Anterior cingulate cortex (tissue), 58 donors: ENCODE measurements around the gene LZTS3.
"Not testable (repeated sequence)": the region's sequence is repeated elsewhere in the genome, so short reads cannot be mapped to it uniquely, and the experiment has no call there.

Experiments
- DNase-seq, 58 donors: peaks; one replicate each; lab custom pipeline; 2025; lab: John Stamatoyannopoulos, UW

The LZTS3 gene

GRCh38 chr20:3172933-3173609, at the start of gene LZTS3:
TSS of gene LZTS3 (minus strand) at chr20:3173549. CDS start at chr20:3167163, 6,386 bp downstream.
- DNase-seq = peak in 51 of 58 donors; percentile 33 to 87 (median 73)

DNA sequence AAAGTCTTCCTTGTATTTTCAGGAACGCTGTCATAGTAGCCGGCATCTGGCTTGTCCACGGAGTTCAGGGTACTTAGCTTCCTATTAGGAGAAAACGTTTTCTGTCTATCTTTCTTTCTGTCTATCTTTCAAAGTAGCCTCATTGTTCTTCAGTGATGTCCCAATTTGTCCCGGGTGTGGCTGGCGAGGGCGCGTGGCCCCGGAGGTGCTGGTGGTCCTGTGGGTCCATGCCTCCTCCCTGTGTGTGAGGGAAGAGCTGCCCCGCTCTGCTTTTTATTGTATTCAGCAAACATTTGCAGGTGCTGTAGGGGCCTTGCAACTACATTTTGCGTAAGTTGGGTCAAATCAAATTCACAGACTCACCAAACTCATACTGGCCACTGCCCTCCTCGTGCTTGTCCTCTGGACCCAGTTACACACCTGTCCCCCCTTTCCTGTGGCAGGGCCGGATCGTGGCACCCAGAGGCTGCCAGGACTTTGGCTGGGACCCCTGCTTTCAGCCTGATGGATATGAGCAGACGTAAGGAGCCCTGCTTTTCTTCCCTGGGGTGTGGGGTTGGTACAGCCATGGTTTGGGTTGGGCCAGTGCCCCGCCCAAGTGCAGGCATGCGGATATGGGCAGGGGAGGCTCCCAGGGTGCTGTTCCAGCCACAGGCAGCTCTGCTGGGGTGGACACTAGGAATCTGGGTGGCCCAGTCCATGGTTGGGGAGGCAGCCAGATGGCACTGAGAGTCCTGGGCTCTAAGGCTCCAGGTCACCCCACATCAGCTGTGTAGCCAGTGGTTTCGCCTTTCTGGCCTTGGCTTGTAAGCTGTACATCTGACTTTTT, 48.3 kb upstream of the LZTS3 start:
- DNase-seq = no peak

GRCh38 chr20:3218307-3218988, 45.1 kb upstream of the LZTS3 start:
- DNase-seq = peak in 20 of 58 donors; percentile 5 to 37 (median 18)

DNA sequence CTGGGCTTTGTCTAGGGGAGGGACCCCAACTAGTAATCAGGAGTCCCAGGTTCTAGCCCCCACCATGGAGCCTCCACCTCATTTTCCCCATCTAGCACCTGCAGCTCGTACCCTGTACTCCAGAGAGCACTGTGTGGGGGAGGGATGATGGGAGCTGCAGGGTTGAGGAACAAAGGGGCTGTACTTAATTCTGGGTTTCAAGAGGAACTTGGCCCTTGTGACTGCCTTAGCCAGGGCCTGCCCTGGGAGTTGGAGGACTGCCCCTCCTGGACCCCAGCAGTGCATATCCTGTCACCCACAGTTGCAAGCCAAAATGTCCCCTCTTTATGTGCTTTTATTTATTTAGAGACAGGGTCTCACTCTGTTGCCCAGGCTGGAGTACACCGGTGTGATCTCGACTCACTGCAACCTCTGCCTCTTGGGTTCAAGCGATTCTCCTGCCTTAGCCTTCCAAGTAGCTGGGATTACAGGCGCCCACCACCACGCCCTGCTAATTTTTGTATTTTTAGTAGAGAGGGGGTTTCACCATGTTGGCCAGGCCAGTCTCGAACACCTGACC, 42.1 kb upstream of the LZTS3 start:
- DNase-seq = not testable (repeated sequence)

DNA sequence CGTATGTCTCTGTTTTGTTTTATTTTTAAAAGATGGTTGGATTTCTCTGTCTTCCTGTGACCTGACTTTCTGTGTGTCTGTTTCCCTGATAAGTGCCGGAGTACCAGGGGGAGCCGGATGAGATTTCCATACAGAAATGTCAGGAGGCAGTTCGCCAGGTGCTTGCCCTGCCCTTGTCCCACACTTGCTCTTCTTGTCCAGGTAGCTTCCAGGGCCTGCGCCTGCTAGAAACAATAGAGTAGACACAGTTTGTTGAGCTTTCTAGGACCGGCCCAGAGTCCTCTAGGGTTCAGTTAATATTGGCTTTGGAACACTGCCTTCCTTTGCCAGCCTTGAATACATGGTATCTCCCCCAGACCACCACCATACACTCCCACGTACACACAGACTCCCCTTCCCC, 39.9 kb upstream of the LZTS3 start:
- DNase-seq = no peak

GRCh38 chr20:3210346-3210745, 37.0 kb upstream of the LZTS3 start:
- no peak for DNase-seq

GRCh38 chr20:3209946-3210317, 36.6 kb upstream of the LZTS3 start:
- DNase-seq = peak in 1 of 58 donors; percentile 12

DNA sequence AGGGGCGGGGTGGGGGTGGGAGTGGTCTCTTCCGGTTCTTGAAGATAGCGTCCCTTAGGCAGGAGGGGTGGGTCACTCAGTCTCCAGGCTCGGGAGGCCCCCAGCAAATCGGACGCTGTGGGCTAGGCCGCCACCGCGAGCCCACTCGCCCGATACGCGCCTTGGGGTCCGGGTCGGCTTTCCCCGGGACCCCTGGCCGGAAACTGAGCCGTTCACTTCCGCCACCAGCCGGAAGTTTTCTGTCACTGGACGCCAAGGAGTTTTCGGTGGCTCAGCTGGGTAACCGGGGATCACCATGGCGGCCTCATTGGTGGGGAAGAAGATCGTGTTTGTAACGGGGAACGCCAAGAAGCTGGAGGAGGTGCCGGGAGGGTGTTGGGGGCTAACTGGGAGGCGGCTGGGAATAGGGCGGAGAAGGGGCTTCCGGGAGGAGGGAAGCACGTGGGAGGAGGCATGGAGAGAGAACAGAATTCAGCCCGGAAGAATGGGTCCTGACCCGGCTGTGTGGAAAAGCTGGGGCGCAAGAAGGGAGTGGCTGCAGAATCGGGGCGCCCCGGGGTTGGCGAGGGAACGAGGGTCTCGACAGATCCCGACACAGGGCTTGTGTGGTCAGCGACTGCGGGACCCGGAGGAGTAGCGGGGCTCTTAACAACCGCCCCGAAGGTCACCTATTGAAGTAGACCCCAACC, 36.1 kb upstream of the LZTS3 start, which contains the start of gene ITPA:
ITPA (plus strand) TSS at position 242 of the 689 bp plus-strand sequence; CDS start at position 296, 54 bp downstream.
- peak in 50 of 58 donors; percentile 12 to 76 (median 46) for DNase-seq

- peak in 1 of 58 donors; percentile 52 for DNase-seq
These were observed 35.5 kb upstream of the LZTS3 start for GRCh38 chr20:3208786-3209256.

DNA sequence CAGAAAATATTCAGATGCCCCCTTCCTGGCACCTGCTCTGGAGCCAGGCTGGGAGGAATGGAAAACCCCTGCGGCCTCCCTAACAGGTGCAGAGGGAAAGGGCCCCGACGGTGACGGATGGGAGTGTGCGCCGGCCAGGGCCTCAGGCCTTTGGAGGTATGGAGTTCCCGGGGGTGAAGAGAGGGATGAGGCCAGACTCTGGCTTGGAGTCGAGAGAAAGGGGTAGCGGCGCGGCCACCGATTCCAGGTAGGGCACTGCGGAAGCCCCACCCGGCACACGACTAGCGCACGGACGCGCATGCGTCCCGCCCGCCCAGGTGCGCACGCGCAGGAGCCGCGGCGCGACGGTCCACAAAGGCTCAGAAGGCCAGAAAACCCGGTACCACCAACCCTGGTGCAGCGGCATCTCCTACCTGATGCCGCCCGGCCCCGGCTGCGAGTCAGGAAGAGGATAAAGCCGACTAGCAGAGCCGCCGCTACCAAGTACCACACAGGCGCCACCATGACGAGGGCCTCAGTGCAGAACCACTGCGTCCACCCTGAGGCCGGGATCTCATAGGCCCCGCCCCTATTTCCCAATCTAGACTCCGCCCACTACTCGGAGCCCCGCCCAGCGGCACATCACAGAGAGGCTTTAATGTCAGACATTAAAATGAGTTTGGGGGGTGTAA, 30.9 kb upstream of the LZTS3 start, which contains the start of gene DDRGK1:
DDRGK1 (minus strand) TSS at position 559 of the 671 bp plus-strand sequence; CDS start at position 504, 55 bp downstream.
- peak in 57 of 58 donors; percentile 48 to 94 (median 86) for DNase-seq

DNA sequence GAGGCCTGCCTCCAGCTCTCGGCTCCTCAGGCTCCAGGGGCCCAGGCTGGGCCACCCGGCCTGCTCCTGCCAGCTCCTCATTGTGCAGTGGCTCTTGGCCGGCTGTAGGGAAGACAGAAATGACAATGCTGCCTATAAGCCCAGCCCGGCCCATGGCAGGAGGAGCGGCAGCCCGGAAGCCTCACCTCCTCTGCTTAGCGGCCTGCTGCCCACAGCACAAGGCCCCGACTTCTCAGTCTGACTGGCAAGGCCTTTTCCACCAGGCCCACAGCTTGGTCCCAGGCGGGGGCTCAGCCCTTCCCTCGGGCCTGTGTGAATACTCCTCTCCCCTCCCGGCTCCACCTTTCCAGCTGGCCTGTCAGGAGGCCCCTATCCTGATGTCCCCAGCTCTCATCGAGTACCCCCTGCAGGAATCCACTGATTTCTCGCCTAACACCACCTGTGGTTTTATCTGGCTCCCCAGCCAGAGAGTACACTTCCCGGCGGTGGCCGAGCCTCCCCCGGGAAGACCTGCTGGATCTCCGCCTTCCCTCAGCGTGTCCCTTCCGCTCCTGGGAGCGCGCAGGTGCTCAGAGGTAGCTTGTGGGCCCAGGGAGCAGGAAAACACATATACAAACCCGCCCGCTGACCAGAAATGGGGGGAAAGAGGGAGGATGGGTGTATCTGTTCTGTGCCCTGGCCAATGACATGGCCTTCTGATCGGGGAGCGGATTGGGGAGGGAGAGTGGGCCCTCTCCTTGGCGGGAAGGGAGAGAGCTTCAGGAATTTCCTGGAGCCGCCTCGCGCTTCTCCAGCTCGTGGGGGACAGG, 30.2 kb upstream of the LZTS3 start:
- DNase-seq = peak in 8 of 58 donors; percentile 12 to 53 (median 30)

DNA sequence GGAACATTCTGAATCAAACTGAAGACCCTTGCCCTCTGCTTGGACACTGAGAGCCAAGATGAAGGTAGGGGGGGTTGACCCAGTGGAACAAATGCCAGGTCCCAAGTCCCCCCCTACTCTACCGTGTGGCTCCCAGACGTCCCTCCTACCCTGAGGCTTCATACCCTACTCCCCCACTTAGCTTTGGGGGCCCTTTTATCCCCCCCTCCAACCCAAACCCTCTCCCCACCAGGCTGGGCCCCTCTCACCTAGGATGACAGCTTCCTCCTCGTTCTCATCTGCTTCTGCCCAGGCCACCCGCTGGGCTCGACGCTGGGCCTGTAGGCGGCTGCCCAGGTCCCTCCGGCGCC, 29.6 kb upstream of the LZTS3 start:
- DNase-seq = no peak

DNA sequence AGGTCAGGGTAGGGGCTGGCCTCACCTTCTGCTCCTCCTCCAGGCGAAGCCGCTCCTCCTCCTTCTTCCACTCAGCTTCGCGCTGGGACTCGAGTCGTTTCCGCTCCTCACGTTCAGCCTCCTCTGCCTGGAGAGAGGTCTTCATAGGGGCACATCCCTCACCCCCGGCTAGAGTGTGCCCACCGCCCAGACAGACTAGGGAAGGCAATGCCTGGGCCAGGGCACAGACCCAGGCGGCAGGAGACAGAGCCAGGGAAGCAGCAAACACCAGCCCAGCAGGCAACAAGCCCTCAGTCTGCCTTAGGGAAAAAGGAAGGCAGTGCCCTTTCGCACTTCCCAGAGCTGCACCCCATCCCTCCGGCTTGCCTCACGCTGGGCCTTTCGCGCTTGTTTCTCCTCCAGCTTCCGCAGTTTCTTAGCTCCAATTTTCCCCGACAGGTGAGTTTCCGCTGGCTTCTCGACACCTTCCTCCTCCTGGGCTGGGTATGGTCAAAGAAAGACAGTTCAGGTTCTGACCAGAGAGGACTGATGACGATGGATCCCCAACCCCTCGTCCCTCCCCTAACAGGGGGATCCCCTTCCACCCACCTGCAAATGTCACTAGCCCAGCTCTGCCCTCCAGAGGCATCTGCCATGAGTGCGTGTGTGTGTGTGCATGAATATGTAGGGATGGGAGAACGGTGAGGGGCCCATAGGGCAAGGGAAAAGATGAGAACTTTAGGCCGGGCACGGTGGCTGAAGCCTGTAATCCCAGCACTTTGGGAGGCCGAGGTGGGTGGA, 26.8 kb upstream of the LZTS3 start:
- no peak for DNase-seq

DNA sequence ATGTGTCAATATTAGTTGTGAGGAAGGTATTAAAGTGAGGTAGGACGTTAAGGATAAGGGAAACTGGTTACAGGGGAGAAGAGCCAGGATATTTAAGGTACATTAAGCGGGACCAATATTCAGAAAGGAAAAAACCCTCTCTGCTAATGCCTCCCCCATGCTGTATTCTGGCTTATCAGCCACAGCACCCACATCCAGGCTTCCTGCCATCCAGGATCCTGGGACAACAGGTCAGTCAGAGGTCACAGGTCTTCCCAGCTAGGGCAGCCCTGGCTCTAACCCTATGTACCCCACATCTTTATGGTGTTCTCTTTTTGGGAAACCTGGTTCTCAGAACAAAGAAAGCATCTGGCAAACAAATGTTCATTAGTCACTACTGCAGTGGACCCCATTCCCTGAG, 25.9 kb upstream of the LZTS3 start:
- DNase-seq = no peak

DNA sequence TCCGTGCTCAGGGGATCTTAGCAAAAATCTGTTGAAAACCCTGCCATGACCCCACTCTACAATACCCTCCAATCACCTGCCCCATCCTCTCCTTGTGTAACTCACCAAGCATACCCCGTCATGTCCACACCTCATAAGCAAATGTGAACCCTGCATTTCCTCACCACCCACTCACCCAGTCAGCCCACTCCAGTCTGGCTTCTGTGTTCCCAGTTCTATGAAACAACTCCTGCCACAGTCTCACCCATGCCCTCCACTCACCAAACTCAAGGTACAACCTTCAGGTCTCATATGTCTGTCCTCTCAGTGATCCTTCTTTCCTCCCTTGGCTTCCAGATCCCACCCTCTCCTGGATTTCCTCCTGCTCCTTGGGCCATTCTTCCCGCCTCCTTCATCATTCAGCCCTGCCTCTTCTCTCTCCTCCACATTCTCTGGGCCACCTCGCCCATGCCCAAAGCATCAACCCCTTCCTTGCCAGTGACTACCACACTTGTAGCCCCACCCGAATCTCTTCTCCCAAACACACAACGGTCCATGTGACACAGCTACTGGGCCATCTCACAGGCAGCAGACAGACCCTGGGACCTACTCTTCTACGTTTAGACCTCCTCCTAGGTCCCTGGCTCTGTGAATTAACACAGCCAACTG, 22.4 kb upstream of the LZTS3 start:
- DNase-seq = peak in 1 of 58 donors; percentile 30

DNA sequence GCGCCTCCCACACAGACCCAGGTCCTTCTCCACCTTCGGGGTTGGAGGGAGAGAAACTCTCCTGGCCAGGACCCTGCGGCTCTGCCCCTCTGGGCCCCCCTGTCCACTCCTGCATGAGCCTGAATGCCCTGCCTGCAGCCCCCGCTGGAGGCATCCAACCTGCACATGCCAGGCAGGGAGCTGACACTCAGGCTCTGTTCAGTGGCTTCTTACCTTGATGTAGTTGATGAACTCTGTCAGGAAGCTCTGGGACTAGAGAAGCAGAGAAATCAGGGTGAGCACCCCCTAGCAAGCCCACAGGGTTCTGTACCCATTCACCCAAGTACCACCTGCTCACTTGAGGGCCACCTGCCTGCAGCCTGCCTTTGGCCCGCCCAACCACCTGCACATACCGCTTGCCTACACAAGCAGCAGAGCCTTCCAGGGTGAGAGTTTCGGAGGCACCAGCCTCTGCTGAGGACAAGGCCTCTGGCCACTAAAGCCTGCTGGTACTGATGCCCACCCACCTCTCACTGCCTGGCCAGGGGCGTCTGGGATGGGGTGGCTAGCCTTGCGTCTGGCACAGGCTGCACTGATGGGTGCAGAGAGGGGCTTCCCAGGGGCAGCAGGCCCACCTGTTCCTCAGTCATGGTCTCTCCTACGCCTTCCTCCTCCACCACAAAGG, 21.4 kb upstream of the LZTS3 start:
- DNase-seq = peak in 1 of 58 donors; percentile 68
